Measurements from ENCODE around the gene ZFAND3. TPM values are rescaled to one million over a fixed set of nuclear protein-coding genes. Genes with fewer than 3 reads are reported as not detected.
"Not testable (repeated sequence)": the region's sequence is repeated elsewhere in the genome, so short reads cannot be mapped to it uniquely, and the experiment has no call there.

ZFAND3 gene
- polyA plus RNA-seq, 4 donors = 127 to 176 (median 139) TPM

DNA sequence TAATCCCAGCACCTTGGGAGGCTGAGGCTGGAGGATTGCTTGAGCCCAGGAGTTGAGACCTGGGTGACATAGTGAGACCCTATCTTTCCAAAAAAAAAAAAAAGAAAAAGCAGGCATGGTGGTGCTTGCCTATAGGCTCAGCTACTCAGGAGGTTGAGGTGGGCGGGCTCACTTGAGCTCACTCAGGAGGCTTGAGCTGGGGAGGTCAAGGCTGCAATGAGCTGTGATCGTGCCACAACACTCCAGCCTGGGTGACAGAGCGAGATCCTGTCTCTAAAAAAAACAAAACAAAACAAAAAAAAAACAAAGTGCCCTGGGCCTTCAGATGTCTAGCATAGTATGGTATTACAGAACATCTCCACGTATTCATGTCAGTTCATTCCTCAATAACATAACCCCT, 42.9 kb downstream of the ZFAND3 start:
- no peak for DNase-seq (ENCODE audit: low read depth in 4 of 4, low spot score in 3 of 4)

DNA sequence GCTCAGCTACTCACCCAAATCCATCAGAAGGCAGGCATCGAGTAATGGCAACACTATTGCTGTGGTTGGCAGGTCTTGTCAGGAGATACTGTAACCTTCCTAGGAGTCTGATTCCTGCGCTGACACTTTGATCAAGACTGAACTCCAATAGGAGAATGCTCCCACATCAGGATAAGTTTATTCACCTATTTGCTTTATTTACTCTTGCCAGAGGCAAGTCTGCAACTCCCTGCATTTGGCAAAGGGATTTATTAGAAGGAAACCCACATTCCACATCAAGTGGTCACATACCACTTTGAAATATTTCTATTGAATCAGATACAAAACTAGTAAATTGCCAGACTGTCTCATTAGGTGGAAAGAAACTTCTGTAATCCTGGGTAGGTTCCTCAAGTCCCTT, 43.5 kb downstream of the ZFAND3 start:
- DNase-seq (ENCODE audit: low read depth in 4 of 4, low spot score in 3 of 4) = no peak

DNA sequence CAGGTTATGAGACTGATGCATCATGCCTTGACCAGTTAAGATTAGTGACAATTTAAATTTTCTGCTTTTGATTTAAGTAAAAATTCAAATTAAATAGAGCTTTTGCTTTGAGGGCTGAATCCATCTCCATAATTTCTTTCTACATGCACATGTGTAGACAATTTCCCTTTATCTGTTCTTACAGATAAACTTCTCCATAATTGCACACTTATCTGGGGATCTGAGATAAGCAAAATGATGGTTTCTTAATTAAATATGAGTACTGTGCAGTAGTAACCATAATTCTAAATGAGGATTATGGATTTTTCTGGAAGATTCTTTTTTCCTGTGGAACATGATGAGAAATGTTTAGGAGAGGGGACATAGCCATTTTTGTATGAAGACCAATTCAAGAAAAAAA, 44.7 kb downstream of the ZFAND3 start:
- DNase-seq (ENCODE audit: low read depth in 4 of 4, low spot score in 3 of 4) = no peak

DNA sequence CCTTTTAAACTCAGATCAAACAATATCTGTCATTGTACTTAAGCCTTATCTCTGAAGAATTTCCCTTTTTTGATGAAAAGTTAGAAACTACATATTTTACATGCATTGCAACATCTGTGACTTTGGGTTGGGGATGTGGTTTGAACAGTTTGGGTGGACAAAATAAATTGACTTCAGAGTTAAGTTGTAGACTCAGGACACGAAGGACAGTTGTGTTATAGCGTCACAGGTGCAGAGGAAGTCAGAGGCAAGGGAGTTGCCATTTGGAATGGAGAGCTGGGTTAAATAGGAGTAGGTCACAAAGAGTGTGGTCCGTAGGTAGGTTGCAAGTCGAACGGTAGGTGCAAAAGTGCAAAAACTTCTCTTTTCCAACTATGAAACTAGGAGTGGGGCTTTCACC, 46.0 kb downstream of the ZFAND3 start:
- no peak for DNase-seq (ENCODE audit: low read depth in 4 of 4, low spot score in 3 of 4)

DNA sequence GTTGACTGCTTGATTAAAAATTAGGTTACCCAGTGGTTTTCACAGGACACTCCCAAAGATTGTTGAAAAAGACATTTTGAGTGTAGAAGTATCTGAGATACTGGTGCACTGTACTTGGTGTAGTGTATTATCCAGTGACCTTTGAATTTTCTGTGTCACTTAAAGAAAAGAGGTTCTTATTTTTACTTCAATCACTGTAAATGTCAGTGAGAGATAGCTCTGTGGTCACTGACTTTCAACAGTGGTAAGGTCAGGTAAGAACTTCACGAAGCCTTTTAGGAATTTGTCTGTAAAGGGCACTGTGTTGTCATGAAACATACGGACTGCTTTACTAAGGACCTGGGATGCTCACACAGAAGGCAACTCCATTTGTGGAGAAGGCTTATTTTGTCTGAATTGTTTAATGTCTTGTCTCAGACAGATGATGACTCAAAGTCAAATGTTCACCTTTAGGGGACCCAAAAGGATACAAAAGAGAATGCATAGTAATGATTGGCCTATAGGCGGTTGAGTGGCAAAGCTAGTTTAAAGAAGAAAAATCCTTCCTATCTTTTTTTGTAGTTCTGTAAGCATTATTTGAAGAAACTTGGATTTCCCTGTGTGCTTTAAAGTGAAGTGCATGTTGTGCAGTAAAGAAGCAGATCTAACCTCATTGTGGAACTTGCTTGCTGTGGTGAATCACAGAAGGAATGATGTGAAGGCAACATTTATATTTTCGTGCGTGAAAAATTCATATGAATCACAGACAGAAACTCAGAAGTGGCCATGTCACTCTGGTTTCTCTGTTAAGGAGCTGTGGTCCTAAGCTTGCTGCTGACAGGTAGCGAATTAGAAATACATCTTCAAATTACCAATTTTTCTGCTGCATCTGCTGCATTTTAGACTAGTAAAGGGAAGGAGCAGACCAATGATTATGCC, 47.3 kb downstream of the ZFAND3 start:
- no peak for DNase-seq (ENCODE audit: low read depth in 4 of 4, low spot score in 3 of 4)

DNA sequence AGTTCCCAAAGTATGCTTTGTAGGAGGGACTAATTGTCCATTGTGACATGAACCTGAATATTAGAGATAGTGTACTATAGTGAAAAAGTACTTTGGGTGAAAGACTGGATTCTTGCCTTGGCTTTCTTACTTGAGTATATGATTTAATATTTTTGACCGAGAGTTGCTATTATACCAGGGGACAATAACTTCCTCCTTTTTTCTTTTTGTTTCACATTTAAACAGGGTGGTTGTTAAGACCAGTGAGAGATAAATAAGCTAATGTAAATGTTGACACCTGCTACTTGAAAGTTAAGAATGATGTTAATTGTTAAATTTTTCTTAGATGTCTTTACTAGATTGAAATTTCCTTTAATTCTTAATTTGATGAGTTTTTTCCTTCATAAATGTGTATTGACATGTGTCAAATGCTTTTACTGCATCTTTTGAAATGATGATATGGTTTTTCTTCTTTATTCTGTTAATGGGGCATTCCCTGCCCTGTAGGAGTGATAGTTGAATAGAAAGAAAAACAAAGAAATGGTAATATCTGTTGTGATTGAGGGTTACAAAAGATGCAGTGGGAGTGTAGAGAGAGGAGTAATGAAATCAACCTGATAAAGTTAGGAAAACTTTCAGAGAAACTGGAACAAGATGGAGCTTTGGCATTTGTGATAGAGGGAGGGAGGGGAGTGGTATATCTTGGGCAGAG, 48.4 kb downstream of the ZFAND3 start:
- DNase-seq (ENCODE audit: low read depth in 4 of 4, low spot score in 3 of 4) = no peak

DNA sequence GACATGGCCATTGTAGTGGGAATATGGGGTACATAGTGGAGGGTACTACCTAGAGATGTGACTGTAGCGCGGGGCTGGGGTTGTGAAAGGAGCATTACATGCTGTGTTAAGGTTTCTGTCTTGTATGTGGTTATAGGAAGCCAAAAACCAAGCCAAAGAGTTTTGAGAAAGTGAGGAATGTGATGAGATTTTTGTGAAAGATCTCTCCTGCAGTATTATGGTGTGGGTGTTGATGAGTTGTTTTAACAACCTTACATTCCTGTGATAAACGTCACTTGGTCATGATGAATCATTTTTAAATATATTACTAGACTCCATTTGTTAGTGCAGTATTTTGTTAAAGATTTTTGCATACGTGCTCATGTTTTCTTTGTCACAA, 48.9 kb downstream of the ZFAND3 start:
- no peak for DNase-seq (ENCODE audit: low read depth in 4 of 4, low spot score in 3 of 4)

DNA sequence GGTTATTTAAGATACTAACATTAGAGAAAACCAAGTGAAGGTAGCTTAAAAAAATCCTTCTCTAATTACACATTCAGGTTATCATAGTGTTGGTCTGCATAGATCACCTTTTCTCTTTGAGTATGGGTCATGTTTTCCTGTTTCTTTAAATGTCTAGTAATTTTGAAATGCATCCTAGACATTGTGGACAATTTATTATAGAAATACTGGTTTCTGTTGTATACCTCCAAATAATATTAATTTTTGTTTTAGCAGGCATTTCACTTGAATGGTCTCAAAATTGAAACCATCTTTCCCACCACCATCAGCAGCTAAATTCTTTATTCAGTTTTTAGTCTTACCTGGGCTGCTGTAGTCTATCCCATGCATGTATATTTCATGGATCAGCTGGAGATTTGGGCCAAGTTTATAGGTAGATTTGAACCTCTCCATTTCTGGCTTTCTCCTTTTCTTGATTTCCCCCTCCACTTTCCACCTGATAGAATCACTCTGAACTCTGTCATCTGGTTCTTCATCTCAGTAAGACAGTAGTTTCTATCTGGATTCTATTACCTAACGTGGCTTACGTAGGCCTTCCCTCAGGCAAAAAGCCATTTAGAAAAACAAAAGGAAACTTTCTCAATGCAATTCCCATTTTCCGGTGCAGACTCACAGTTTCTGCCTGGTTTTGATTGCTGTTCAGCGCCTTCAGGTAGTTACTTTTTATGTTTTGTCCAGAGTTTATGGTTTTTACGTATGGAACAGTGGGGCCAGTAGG, 52.3 kb downstream of the ZFAND3 start:
- no peak for DNase-seq (ENCODE audit: low read depth in 4 of 4, low spot score in 3 of 4)

DNA sequence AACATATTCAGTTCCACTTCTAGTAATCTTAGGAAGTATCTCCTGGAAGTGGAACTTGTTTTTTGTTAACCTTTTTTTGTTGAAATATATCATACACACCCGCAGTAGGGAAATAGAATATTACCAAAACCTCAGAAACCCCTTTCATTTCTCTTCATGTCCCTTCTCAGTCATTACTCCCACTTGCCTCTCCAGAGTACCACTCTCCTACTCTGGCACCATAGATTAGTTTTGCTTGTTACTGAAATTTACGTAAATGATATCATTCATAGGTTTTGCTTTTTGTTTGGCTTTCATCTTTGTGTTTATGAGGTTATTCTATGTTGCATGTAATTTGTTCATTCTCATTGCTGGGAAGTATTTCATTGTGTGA, 52.8 kb downstream of the ZFAND3 start:
- no peak for DNase-seq (ENCODE audit: low read depth in 4 of 4, low spot score in 3 of 4)

DNA sequence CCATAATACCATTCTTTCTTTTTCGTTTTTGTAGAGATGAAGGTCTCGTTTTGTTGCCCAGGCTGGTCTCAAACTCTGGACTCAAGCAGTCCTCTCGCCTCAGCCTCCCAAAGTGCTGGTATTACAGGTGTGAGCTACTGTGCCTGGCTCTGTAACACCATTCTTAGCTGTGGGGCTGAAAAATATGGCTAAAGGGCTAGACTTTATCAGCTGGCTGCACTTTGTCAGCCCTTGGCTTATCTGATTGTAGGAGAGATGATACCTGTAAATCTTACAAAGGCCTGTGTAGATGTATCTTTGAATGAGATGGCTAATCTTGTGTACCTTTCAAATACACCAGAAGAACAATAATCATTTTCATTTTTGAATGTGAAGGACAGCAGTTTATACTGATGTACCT, 55.2 kb downstream of the ZFAND3 start:
- no peak for DNase-seq (ENCODE audit: low read depth in 4 of 4, low spot score in 3 of 4)

DNA sequence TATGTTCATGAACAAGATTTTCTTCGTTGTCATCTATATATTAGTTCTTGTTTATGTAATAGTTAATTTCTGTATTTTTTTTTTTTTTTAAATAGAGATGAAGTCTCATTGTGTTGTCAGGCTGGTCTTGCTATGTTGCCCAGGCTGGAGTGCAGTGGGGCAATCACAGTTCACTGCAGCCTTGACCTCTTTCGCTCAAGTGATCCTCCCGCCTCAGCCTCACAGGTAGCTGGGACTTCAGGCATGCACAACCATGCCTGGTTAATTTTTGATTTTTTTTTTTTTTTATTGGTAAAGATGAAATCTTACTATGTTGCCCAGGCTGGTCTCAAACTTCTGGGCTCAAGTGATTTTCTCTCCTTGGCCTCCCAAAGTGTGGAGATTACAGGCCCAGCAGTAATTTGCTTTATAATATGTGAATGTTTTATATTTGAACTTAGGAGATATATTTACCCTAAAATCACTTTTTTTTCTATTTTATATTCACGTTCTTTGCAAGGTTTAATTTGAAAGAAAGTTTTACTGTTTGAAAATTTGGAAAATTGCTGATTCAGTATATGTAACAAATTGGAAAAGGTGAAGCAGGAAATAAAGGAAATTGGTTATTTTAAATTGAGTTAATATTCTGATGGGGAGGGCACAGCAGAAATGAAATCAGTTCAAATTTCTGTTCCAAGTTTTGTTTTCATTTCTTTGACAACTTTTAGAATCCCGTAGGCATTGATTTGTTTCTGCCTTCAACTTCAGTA, 56.2 kb downstream of the ZFAND3 start:
- DNase-seq (ENCODE audit: low read depth in 4 of 4, low spot score in 3 of 4) = no peak

DNA sequence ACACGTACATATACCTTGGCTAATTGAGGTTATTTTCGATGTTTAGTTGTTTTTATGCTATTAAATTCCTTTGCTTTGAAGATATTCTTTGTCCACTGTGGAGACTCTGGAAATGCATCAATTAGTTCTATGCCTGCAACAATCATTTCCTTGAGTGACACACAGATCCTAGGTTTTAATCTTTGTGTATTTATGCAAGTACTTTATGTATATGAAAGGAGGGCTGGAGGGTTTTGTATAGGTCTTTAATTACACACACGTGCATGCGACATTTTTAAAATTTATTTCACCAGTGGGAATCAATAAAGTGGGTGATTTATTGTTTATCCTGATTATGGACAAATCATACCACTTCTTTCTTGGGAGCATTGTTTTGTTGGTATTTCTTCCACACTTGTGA, 57.3 kb downstream of the ZFAND3 start:
- no peak for DNase-seq (ENCODE audit: low read depth in 4 of 4, low spot score in 3 of 4)

DNA sequence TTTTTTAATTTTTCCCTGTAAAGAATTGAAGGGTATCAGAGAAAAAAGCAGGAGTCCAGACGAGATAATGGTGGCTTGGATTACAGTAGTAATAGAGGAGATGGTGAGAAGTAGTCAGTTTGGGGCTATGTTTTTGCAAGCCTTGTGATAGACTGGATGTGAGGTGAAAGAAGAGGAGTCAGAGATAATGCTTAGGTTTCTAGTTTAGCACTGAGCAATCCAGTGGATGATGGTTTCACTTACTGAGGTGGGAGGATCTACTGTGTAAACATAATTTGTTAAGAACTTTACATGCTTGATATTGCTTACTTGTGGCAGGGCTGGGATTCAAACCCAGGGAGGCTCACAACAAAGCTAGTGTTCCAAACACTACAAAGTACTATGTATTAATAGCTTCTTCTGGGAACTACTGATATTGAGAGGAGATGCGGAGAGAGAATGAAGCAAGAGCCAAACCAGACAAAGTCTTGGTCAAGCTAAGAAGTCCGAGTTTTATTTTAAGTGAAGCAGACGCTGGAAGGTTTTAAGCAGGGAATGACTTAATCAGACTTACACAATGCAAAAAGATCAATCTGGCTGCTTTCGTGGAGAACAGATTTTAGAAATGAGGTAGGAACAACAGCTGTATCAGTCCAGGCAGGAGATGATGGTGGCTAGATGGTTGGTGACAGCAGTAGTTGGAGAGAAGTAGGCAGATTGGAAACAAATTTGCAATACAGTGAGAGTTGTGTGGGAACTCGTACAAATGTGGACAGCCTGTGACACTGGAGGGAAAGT, 58.0 kb downstream of the ZFAND3 start:
- DNase-seq (ENCODE audit: low read depth in 4 of 4, low spot score in 3 of 4) = no peak

DNA sequence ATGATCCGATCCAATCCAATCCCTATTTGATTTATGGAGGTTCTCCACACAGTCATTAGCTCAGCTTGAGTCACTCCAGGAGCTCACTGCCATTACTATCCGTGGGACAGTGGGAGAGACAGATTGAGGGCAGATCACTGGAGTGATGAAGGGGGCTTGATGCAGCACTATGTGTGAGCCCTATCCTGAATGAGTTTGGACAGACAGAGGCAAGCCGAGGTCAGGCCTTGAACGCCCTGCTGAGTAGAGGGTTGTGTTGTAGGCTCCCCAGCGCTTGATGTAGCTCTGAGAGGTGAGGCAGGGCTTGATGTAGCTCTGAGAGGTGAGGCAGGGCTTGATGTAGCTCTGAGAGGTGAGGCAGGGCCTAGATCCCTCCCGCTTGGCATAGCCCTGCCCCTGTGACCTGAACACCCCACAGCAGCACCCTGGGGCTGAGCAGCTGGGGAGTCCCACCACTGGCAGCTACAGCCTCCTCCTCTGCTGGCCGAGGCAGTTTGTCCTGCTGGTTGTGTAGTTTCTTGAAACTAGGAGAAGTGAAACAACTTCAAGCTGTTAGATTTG, 58.7 kb downstream of the ZFAND3 start:
- DNase-seq (ENCODE audit: low read depth in 4 of 4, low spot score in 3 of 4) = no peak

DNA sequence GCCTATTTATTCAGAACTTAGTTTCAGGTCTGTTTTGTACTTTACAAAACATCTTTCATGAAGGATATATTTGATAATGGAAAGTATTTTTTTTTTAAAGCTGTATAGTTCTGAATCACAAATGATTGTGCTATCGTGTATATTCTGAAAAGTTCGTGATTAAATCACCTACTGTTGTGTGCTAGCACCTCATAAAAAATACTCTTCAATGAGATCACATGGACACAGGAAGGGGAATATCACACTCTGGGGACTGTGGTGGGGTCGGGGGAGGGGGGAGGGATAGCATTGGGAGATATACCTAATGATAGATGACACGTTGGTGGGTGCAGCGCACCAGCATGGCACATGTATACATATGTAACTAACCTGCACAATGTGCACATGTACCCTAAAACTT, 61.1 kb downstream of the ZFAND3 start:
- not testable (repeated sequence) for DNase-seq (ENCODE audit: low read depth in 4 of 4, low spot score in 3 of 4)

DNA sequence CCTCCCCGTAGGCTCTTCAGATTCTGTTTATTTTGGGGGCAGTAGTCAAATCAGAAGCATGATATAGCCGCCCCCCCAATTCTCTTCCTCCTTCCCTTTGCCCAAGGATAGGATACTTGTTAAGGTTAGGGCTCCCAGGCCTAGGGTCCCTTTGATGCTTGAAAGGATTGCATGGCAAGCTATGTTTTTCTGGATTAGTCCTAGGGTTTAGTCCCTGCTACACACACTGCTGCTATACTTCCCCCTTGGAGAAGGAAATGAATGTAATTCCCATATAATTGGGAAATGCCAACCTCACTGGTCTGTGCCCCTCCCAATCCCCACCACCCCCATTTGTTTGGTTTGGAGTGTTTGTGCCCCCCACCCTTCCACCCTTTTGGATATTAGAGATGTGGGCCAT, 62.8 kb downstream of the ZFAND3 start:
- DNase-seq (ENCODE audit: low read depth in 4 of 4, low spot score in 3 of 4) = no peak

DNA sequence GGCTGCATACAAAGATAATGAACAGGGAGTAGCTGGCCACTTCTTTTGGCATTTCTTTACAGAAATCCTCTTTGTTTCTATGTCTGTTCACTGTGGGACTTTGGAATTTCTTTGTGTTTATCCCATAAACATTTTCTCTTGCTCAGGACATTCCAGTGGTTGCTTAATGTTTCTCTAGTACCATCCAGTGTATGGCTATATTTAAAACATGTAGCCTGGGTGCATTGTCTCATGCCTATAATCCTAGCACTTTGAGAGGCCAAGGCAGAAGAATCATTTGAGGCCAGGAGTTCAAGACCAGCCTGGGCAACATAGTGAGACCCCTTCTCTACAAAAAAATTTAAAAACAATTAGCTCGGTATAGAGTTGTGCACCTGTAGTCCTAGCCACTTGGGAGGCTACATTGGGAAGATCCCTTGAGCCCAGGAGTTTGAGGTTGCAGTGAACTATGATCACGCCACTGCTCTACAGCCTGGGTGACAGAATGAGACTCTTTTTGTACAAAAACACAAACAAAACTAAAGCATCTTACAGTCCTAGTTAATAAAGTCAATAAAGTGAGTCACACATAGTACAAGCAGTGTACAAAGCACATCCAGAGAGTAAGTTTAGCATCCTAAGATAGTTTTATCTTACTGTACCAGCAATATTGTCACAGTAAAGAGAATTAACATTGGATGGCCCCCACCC, 63.3 kb downstream of the ZFAND3 start:
- DNase-seq (ENCODE audit: low read depth in 4 of 4, low spot score in 3 of 4) = no peak

DNA sequence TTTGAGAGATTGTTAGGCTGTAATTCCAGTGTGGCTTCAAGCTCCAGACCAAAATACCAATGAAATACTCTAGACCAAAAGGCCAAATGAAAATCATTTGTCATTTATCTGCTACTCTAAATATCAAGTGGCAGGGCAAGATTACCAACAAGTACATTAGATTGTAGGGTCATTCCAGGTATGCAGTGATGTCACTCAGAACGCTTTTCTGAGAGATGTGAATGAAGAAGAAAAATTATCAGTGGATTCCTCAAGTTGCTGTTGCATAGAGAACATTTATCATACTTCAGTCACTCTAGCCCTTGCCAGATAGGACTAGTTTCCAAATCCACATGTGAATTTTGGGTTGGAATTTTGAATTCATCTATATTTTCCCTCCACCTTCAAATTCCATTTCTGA, 65.0 kb downstream of the ZFAND3 start:
- DNase-seq (ENCODE audit: low read depth in 4 of 4, low spot score in 3 of 4) = no peak

DNA sequence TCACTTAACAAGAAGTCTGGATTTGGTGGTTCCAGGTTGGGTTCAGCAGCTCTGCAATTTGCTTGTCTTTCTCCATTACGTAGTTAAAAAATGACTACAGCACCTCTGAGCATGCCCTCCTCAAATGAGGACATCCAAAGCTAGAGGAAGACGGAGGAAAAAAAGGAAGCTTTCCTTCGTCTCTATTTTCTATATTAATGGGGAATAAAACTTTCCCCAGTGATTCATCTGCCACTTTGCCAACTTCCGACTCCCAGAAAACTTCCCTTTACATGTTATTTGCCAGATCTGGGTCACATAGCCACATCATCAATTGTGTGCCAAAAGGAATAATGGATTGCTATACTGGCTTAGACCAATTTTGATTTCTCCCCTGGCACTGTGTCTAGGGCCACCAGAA, 69.5 kb downstream of the ZFAND3 start:
- DNase-seq (ENCODE audit: low read depth in 4 of 4, low spot score in 3 of 4) = no peak
